SK-N-MC (cell line): ENCODE results near the gene DIAPH3.

Experiments used
- EZH2 ChIP-seq: fragments of 200-600 bp; sonication (generic); IDR thresholded peaks from one replicate; pipeline ENCODE4 v1.6.1; 2017; ENCODE audit warnings: antibody characterized with exemption
- FOXP2 ChIP-seq: optimal IDR thresholded peaks from 2 replicates; pipeline ENCODE3; 2011; ENCODE audit warnings: mild to moderate bottlenecking, moderate library complexity; ENCODE audit not compliant: insufficient read depth; ENCODE audit errors: extremely low read length, control extremely low read depth
- POLR2AphosphoS5 ChIP-seq: IDR thresholded peaks from 2 replicates; pipeline ENCODE4 v1.6.1; 2012; ENCODE audit warnings: mild to moderate bottlenecking, low read depth, low read length, borderline replicate concordance

- no peak for TF ChIP-seq POLR2AphosphoS5
- no peak for TF ChIP-seq EZH2
- no peak for TF ChIP-seq FOXP2
Measured at GRCh38 chr13:59643364-59643841, 520.3 kb downstream of the DIAPH3 start.
